ENCODE measurements around the gene PLAU. TPM values are rescaled to one million over a fixed set of nuclear protein-coding genes. Genes with fewer than 3 reads are reported as not detected.

Gene PLAU
- total RNA-seq, 6 donors from 2014 or later: 8.2 to 38.8 (median 12.4) TPM

- Histone ChIP-seq H3K9me3 (no peaks in the 10 kb centered on the region), H3K4me3 (peak overlapping the region; percentile 94 to 99 (median 94)), H3K27me3 (no peaks in the 10 kb centered on the region), H3K4me1 (peaks cover 25 to 50% (median 43%) of the 10 kb centered on the region in 4 donors), H3K27ac (peak overlapping the region; percentile 42 to 91 (median 58)), H3K36me3 (peaks cover 0 to 15% (median 7%) of the 10 kb centered on the region in 4 donors)
- peak in 1 of 2 donors; percentile 5 for ATAC-seq (ENCODE audit: low FRiP score in 2 of 2)
- DNase-seq: no peak
- TF ChIP-seq EP300 (IDR thresholded peaks at IDR 0.05) (no peak), CTCF (IDR thresholded peaks at IDR 0.05) (no peak), POLR2AphosphoS5 (IDR thresholded peaks at IDR 0.05) (no peak), POLR2A (IDR thresholded peaks at IDR 0.05) (no peak)
- whole genome bisulfite sequencing, 2 donors: no CpG with 5 or more reads among the region's 39 CpGs
Observed at GRCh38 chr10:73873838-73874215, 37.1 kb upstream of the PLAU start.

- peak; percentile 88 to 95 for ATAC-seq (ENCODE audit: low FRiP score in 2 of 2)
- TF ChIP-seq EP300 (IDR thresholded peaks at IDR 0.05) (no peak), POLR2A (IDR thresholded peaks at IDR 0.05) (peak in 2 of 4 donors; percentile 32 to 63), CTCF (IDR thresholded peaks at IDR 0.05) (peak in 1 of 6 experiments; percentile 24), POLR2AphosphoS5 (IDR thresholded peaks at IDR 0.05) (peak in 1 of 2 donors; percentile 61)
- WGBS, 2 donors: 1 to 9% methylated on average over 8 of the region's 95 CpGs
- H3K4me3 ChIP-seq: peak within 1 kb of the TSS; percentile 94 to 99 (median 94)
- no peaks in the 10 kb centered on the region for H3K9me3 ChIP-seq
- peak; percentile 86 to 94 for DNase-seq
- peaks cover 26 to 52% (median 43%) of the 10 kb centered on the region in 4 donors for H3K4me1 ChIP-seq
- peaks cover 0 to 11% (median 4%) of the 10 kb centered on the region in 4 donors for H3K36me3 ChIP-seq
- no peaks in the 10 kb centered on the region for H3K27me3 ChIP-seq
- H3K27ac ChIP-seq: peak within 1 kb of the TSS; percentile 42 to 91 (median 64)
Observed at GRCh38 chr10:73874267-73875138, 36.4 kb upstream of the PLAU start, which contains the start of gene CAMK2G. TSS of gene CAMK2G (minus strand) at chr10:73874555. CDS start at chr10:73874461, 94 bp downstream.

GRCh38 chr10:73875139-73875475, 35.8 kb upstream of the PLAU start:
- Histone ChIP-seq H3K36me3 (peaks cover 0 to 5% (median 2%) of the 10 kb centered on the region in 4 donors), H3K4me3 (peak overlapping the region in 3 of 4 donors; percentile 94 to 99 (median 95)), H3K27me3 (no peaks in the 10 kb centered on the region), H3K9me3 (no peaks in the 10 kb centered on the region), H3K4me1 (peaks cover 31 to 58% (median 45%) of the 10 kb centered on the region in 4 donors), H3K27ac (peak overlapping the region in 3 of 4 donors; percentile 42 to 91 (median 76))
- ATAC-seq (ENCODE audit: low FRiP score in 2 of 2) (no peak), DNase-seq (no peak)
- 29 to 38% methylated on average over 3 of the region's 3 CpGs for WGBS, 2 donors
- TF ChIP-seq CTCF (IDR thresholded peaks at IDR 0.05) (no peak), POLR2A (IDR thresholded peaks at IDR 0.05) (no peak), EP300 (IDR thresholded peaks at IDR 0.05) (no peak)

- no peak for TF ChIP-seq CTCF (IDR thresholded peaks at IDR 0.05)
- TF ChIP-seq POLR2A (IDR thresholded peaks at IDR 0.05): no peak
- TF ChIP-seq EP300 (IDR thresholded peaks at IDR 0.05): no peak
- TF ChIP-seq POLR2AphosphoS5 (IDR thresholded peaks at IDR 0.05): no peak
- Histone ChIP-seq H3K27me3 (no peaks in the 10 kb centered on the region), H3K4me3 (no peak overlapping the region), H3K4me1 (peaks cover 30 to 58% (median 45%) of the 10 kb centered on the region in 4 donors), H3K36me3 (no peaks in the 10 kb centered on the region), H3K9me3 (no peaks in the 10 kb centered on the region), H3K27ac (peak overlapping the region in 2 of 4 donors; percentile 61 to 75)
- DNase-seq (peak in 1 of 2 donors; percentile 47), ATAC-seq (ENCODE audit: low FRiP score in 2 of 2) (no peak)
- WGBS, 2 donors: no CpG with 5 or more reads among the region's 4 CpGs
Observed at GRCh38 chr10:73876157-73876556, 34.8 kb upstream of the PLAU start.

Data from upper lobe of left lung (tissue), 6 donors.